ENCODE measurements around the gene TTC12. TPM values are rescaled to one million over a fixed set of nuclear protein-coding genes. Genes with fewer than 3 reads are reported as not detected.

Gene TTC12
- total and polyA plus RNA-seq, 8 donors, result 3.7 to 58.9 (median 11.1) TPM

DNA sequence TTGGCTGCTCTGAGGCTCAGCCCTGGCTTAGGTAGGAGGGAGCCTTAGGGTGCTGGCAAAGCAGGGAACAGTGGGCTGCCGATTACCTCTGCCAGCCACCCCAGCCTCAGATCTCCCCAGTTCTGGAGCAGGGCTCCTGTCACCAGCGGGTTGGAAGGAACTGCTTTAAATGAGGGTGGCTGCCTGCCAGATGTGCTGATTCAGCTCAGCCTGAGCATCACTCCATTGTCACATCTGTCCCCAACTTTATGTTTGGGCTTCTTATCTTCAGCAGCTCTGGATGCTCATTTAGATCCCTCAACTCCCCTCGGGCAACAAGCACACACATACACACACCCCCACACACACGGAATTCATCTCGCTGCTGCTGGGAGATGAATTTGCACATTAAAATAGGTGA, 56.3 kb downstream of the TTC12 start:
- H3K4me1 ChIP-seq, result no peaks in the 10 kb centered on the region
- 84 to 90% (median 84%) methylated on average over 5 of the region's 5 CpGs for WGBS, 5 donors
- H3K9me3 ChIP-seq, result no peaks in the 10 kb centered on the region
- H3K4me3 ChIP-seq, result no peak overlapping the region
- no peak for DNase-seq
- TF ChIP-seq POLR2A (IDR thresholded peaks at IDR 0.05), result no peak
- no peak for TF ChIP-seq POLR2AphosphoS5 (IDR thresholded peaks at IDR 0.05)
- TF ChIP-seq EP300 (IDR thresholded peaks at IDR 0.05), result no peak
- H3K27me3 ChIP-seq, result no peaks in the 10 kb centered on the region
- intact Hi-C loops (cut with DNase I; ENCODE audit: low total_unique reads), result no loop called here
- no peak overlapping the region for H3K27ac ChIP-seq
- peaks cover 13 to 73% (median 43%) of the 10 kb centered on the region in 4 donors for H3K36me3 ChIP-seq

DNA sequence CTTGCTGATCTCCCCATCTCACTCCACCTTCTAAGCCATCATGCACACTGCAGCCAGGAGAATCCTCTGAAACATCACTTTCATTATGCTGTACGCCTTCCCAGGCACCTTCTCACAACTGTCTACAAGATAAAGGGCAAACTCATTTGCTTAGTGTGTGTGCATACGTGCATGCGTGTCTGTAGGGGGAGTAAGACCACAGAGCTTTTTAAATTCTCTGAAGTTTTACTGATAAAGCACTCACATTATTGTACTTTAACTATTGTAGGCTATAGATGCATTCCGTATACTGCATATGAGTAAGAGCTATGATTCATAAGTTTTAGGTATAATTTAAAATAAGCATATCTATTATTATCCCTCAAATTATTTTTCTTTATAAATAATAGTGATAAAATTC, 57.9 kb downstream of the TTC12 start:
- intact Hi-C loops (cut with DNase I; ENCODE audit: low total_unique reads), result no loop called here
- WGBS, 5 donors, result 75 to 88% (median 82%) methylated on average over 4 of the region's 4 CpGs
- no peak for DNase-seq
- H3K27ac ChIP-seq, result no peak overlapping the region
- H3K9me3 ChIP-seq, result no peaks in the 10 kb centered on the region
- peaks cover 13 to 56% (median 28%) of the 10 kb centered on the region in 4 donors for H3K36me3 ChIP-seq
- no peak overlapping the region for H3K4me3 ChIP-seq
- H3K4me1 ChIP-seq, result no peaks in the 10 kb centered on the region
- TF ChIP-seq POLR2AphosphoS5 (IDR thresholded peaks at IDR 0.05), result no peak
- TF ChIP-seq, protein P1, sequence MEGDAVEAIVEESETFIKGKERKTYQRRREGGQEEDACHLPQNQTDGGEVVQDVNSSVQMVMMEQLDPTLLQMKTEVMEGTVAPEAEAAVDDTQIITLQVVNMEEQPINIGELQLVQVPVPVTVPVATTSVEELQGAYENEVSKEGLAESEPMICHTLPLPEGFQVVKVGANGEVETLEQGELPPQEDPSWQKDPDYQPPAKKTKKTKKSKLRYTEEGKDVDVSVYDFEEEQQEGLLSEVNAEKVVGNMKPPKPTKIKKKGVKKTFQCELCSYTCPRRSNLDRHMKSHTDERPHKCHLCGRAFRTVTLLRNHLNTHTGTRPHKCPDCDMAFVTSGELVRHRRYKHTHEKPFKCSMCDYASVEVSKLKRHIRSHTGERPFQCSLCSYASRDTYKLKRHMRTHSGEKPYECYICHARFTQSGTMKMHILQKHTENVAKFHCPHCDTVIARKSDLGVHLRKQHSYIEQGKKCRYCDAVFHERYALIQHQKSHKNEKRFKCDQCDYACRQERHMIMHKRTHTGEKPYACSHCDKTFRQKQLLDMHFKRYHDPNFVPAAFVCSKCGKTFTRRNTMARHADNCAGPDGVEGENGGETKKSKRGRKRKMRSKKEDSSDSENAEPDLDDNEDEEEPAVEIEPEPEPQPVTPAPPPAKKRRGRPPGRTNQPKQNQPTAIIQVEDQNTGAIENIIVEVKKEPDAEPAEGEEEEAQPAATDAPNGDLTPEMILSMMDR (IDR thresholded peaks at IDR 0.05), result no peak
- TF ChIP-seq POLR2A (IDR thresholded peaks at IDR 0.05), result no peak
- no peak for TF ChIP-seq EP300 (IDR thresholded peaks at IDR 0.05)
- no peaks in the 10 kb centered on the region for H3K27me3 ChIP-seq

DNA sequence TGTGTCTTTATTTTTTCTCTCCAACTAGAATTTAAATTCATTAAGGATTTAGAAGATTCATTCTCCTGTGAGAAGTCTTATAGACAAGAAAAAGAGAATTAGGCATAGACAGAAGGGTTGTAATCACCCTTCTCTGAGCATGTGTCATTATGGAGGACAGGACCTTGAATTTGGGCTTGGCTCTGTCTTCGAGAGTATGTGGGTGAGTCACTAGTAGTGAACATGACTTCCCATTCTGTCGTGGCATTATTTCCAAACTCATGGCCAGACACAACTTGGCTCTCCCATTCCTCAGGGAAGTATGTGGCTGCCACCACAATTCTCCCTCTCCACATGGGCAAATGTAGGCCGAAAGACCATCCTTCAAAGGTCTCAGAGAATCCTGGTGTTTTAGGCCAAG, 58.9 kb downstream of the TTC12 start:
- no peaks in the 10 kb centered on the region for H3K27me3 ChIP-seq
- DNase-seq, result no peak
- H3K36me3 ChIP-seq, result peaks cover 7 to 46% (median 18%) of the 10 kb centered on the region in 4 donors
- no peaks in the 10 kb centered on the region for H3K9me3 ChIP-seq
- TF ChIP-seq, protein P1 (IDR thresholded peaks at IDR 0.05), result no peak
- intact Hi-C loops (cut with DNase I; ENCODE audit: low total_unique reads), result no loop called here
- H3K27ac ChIP-seq, result no peak overlapping the region
- WGBS, 5 donors, result 76 to 89% (median 81%) methylated on average over 3 of the region's 3 CpGs
- H3K4me1 ChIP-seq, result no peaks in the 10 kb centered on the region
- no peak overlapping the region for H3K4me3 ChIP-seq

DNA sequence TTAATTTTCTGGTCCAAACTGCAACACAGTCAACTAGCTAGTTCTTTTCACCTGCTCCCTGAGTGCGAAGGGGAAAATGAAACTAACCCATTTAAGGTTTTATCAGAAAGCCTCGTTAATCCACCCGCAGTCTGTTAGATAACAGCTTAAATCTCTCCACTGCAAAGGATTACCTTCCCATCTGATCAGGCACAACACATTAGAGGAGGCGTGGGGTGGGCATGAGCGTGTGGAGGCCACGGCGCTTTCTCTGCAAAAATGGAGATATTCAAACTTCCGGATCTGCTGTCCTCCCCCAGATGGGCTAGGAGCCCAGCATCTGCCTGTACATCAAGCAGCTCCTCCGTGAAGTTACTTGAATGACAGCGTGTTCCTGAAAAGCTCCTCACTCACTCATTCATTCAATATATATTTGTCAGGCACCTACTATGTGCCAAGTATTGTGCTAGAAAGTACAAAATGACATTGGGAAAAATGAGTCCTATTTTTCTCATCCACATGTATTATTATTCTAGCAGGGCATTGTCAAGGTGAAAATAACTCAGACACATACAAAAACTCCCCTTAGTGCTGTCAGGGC, 59.7 kb downstream of the TTC12 start:
- no peak overlapping the region for H3K4me3 ChIP-seq
- 55 to 79% (median 59%) methylated on average over 10 of the region's 10 CpGs for WGBS, 5 donors
- no peak for DNase-seq
- TF ChIP-seq, protein P1 (IDR thresholded peaks at IDR 0.05), result no peak
- TF ChIP-seq EP300 (IDR thresholded peaks at IDR 0.05) (no peak), POLR2A (IDR thresholded peaks at IDR 0.05) (no peak), POLR2AphosphoS5 (IDR thresholded peaks at IDR 0.05) (no peak)
- H3K36me3 ChIP-seq, result peaks cover under 1 to 39% (median 10%) of the 10 kb centered on the region in 4 donors
- no peaks in the 10 kb centered on the region for H3K27me3 ChIP-seq
- no peak overlapping the region for H3K27ac ChIP-seq
- no peaks in the 10 kb centered on the region for H3K4me1 ChIP-seq
- intact Hi-C loops (cut with DNase I; ENCODE audit: low total_unique reads), result no loop called here
- H3K9me3 ChIP-seq, result no peaks in the 10 kb centered on the region

DNA sequence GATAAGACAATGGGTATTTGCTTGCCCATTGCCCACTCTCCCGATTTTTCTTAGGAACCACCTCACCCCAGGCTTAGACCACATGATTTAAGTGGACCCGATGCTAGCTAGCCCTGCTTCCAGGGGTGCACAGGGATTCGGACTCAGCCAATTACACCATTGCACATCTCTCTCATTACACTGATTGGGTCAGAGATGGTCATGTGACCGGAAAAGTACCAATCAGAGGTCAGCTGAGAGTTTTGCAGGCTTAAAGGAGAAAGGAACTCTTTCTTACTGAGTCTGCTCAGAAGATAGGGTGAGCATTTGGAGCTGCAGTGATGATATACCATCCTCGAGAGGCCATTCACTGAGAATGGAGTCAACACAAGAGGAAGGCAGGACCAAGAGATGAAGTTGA, 61.0 kb downstream of the TTC12 start:
- no peak for DNase-seq
- Histone ChIP-seq H3K36me3 (peaks cover 0 to 27% (median 1%) of the 10 kb centered on the region in 4 donors), H3K9me3 (no peaks in the 10 kb centered on the region), H3K4me1 (no peaks in the 10 kb centered on the region), H3K4me3 (no peak overlapping the region), H3K27ac (no peak overlapping the region), H3K27me3 (no peaks in the 10 kb centered on the region)
- intact Hi-C loops (cut with DNase I; ENCODE audit: low total_unique reads), result no loop called here
- WGBS, 5 donors, result 88 to 93% (median 91%) methylated on average over 5 of the region's 5 CpGs
- TF ChIP-seq POLR2AphosphoS5 (IDR thresholded peaks at IDR 0.05), result no peak
- TF ChIP-seq, protein P1 (IDR thresholded peaks at IDR 0.05), result no peak
- TF ChIP-seq POLR2A (IDR thresholded peaks at IDR 0.05), result no peak
- no peak for TF ChIP-seq EP300 (IDR thresholded peaks at IDR 0.05)
